ENCODE results near the gene SPATA17.
"Not testable (repeated sequence)": the region's sequence is repeated elsewhere in the genome, so short reads cannot be mapped to it uniquely, and the experiment has no call there.

Gene SPATA17

GRCh38 chr1:217674028-217674729, 43.0 kb downstream of the SPATA17 start:
- DNase-seq (ENCODE audit: low spot score): no peak

- no peak for DNase-seq (ENCODE audit: low spot score)
Observed at GRCh38 chr1:217681806-217682205, 50.7 kb downstream of the SPATA17 start.

DNA sequence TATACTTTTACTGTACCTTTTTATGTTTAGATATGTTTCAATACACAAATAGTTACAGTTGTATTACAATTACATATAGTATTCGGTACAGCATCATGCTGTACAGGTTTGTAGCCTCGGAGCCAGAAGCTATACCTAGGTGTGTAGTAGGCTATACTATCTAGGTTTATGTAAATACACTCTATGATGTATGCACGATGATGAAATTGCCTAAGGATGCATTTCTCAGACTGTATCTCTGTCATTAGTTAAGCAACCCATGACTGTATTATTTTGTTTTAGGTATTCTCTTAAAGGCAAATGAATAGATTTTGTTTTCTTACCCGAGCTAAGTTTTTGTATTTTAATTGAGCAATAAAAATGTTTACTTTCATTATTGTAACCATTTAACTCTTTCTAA, 56.4 kb downstream of the SPATA17 start:
- DNase-seq (ENCODE audit: low spot score): no peak

GRCh38 chr1:217696140-217696539, 65.0 kb downstream of the SPATA17 start:
- DNase-seq (ENCODE audit: low spot score): not testable (repeated sequence)

DNA sequence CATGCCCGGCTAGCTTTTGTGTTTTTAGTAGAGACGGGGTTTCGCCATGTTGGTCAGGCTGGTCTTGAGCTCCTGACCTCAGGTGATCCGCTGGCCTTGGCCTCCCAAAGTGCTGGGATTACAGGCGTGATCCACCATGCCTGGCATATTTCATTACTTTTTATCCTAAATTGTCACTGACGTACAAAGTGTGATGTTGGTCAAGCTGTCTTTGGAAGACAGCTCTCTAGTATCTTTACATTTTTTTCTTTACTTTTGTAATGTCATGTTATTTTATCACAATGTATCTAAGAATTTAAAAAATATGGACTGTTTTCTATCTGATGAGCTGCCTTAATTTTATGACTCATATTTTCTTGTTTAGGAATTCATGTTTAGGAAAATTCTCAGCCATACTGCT, 72.2 kb downstream of the SPATA17 start:
- DNase-seq (ENCODE audit: low spot score): no peak

- DNase-seq (ENCODE audit: low spot score): no peak
Observed at GRCh38 chr1:217712925-217713597, 81.9 kb downstream of the SPATA17 start.

GRCh38 chr1:217715681-217716080, 84.5 kb downstream of the SPATA17 start:
- DNase-seq (ENCODE audit: low spot score): no peak

- DNase-seq (ENCODE audit: low spot score): no peak
Observed at GRCh38 chr1:217717959-217718358, 86.8 kb downstream of the SPATA17 start.

DNA sequence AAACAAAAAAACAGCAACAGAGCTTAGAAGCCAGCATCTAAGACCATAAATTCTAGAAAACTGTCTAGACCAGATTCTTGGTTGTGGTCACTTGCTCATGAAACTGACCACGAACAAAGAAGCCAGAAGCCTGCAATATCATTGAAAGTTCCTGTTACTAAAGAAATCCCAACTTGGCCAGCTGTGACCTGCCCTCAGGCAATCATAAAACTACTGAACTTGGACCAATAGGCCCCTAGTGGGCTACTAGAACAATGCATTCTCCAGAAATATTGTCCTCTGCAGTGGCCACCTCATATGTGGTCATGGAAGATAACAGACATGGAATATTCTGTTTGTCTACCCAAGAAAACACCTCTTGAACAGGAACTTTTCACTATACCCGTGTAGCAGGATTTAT, 87.7 kb downstream of the SPATA17 start:
- no peak for DNase-seq (ENCODE audit: low spot score)

DNA sequence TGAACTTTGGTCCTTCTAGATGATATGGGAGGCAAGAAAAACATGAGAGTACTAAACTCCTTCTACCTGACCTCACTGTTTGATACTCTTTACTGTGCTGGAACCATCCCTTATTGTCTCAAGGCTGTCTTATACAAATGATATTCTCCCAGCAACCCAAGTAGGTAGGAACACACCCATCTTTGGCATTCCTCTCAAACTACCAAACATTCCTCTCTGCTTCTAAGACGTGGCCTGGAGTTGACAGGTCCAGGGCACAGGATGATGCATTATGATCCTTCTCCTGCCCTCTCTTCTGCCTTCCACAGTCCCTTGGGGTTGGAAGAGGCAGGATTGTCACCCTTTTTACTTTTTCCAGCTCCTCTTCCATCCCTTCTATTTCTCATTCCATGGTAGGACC, 90.5 kb downstream of the SPATA17 start:
- DNase-seq (ENCODE audit: low spot score): no peak

DNA sequence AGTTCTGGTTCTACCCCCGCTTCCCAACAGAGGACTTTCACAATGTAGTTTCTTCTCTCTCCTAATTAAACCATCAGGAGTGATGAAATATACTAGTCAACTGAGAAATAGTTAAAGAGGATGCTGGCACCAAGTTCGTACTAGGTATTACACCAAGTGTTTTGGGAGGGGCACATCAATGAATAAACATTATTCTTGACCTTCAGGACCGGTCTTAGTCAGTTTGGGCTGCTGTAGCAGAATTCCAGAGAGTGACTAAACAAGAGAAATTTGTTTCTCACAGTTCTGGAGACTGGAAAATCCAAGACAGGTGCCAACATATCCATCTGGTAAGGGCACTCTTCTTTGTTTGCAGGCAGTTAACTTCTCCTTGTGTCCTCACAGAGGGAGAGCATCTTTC, 103.8 kb downstream of the SPATA17 start:
- no peak for DNase-seq (ENCODE audit: low spot score)

DNA sequence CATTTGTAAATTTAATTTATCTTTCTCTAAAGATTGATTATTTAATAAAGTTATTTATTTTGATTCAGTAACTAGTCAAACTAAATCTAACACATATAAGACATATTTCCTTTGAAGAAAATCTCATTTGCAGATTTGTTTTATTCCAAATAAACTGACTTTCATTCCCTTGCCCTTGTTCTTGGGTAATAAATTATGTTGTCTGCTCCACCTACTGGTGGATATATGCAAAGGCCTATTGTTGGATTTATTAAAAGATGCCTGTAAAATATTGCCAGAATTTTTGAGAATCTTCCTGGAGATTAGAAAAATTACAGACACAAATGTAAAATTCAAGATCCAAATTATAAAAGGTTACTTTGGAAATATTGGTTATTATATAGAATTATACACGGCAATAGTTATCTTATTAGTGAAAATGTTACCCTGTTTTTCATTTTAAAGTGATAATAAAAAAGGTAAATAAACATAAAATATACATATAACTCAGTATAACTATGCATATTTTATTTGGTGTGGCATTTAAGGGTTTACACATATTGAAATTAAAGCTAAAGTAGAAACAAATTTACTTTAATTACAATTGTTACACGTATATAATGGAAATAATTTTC, 116.1 kb downstream of the SPATA17 start:
- peak; percentile 36 for DNase-seq (ENCODE audit: low spot score)

DNA sequence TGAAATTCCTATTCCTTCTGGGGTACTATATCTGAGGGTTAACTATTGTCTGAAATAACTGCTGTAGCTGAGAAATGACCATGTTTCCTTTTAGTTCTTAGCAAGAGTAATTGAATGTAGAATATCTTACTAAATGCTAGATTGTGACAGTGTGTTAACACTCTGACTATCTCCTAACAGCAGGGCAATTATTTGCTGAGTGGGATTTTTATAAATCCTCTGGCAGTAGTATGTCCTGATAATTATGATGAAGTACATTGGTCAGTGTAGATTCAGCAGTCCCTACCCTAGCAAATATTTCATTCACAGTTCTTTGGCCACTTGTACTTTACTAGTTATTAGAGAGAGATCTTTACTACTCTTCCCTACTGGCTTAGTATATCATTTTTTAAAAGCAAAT, 138.6 kb downstream of the SPATA17 start:
- DNase-seq (ENCODE audit: low spot score): no peak

DNA sequence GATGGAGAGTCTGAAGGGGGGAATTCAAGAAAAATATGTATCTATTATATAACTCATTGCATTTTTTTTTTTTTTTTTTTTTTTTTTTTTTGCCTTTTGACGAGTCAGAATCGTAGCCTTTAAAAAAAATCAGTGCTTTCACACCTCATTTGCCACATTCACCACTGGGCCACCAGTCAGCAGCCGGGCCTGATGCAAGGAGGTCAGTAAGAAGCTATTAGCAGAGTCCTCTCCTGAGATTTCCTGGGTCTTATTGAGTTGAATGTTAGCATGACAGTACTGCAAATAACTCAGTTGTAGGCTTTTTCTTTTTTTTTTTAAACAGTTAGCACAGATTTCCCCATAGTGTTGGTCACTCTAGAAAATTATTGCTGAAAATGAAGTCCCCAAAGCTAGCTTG, 139.8 kb downstream of the SPATA17 start:
- no peak for DNase-seq (ENCODE audit: low spot score)

DNA sequence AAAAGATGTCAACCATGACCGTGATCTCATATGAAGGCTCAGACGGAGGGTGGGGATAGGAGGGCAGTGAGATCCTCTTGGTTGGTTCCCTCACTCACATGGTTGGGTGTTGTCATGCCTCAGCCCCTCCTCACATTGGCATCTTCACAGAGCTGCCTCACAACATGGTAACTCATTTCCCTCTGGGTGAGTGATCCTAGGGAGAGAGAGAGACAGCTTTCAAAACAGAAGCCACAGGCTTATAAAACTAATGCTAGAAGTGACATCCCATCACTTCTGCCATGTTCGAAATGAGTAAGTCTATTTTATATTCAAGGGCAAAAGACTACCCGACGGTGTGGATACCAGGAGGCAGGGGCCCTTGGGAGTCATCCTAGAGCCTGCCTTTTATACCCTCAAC, 145.5 kb downstream of the SPATA17 start:
- no peak for DNase-seq (ENCODE audit: low spot score)

- no peak for DNase-seq (ENCODE audit: low spot score)
Observed at GRCh38 chr1:217781056-217781455, 149.9 kb downstream of the SPATA17 start.

DNA sequence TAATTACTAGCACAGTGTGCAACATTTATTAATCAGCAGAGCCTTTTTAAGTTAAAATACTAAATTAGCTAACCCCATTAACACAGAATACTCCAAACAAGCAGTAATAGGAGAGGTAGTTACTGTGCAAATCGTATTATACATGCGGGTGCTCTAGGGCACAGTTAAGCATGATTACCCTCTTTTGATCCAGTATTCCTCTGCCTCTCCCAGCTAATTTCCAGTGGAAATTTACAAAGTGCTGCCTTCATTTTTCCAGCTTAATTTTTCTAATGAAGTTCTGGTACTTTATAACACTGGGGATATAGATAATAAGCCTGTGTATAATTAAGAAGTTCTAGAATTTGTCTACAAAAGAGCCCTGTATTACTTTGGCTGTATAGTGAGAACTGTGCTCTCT, 159.9 kb downstream of the SPATA17 start:
- no peak for DNase-seq (ENCODE audit: low spot score)

DNA sequence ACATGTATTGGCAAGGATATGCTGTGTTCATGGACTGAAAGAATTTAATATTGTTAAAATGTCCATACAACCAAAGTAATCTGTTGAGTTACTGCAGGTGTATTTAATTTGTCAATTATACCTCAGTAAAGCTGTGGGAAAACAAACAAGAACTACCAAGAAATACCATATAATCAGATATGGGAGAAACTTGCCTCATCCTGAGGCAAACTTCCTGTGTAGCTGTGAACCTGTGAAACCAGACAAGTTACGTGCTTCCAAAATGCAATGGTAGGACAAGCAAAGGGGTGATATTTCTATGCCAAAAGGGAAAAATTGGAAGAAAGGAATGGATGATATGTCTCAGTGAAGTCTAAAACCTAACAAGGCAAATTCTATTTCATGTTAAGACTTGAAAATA, 174.6 kb downstream of the SPATA17 start:
- DNase-seq (ENCODE audit: low spot score): no peak

GRCh38 chr1:217812175-217812574, 181.0 kb downstream of the SPATA17 start:
- no peak for DNase-seq (ENCODE audit: low spot score)

GRCh38 chr1:217813031-217813430, 181.9 kb downstream of the SPATA17 start:
- DNase-seq (ENCODE audit: low spot score): no peak

GRCh38 chr1:217837691-217838090, 206.5 kb downstream of the SPATA17 start:
- DNase-seq (ENCODE audit: low spot score): no peak

GRCh38 chr1:217839161-217839560, 208.0 kb downstream of the SPATA17 start:
- DNase-seq (ENCODE audit: low spot score): no peak

DNA sequence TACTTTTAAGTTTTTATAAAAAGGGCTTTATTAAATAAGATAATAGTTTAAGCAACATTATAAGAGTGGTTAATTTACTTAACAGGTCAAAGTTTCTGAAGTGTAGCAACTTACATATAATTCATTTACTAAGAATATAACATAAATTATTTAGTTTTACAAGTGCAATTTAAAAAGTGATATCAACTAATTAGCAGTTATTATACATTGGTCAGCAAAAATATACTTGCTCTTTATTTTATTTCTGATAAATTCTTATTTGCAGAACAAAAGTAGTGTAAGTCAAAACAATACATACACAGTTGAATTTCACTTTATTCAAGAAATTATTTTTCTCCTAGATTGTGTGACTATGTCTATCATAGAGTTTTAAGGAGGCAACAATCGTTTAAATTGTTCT, 215.6 kb downstream of the SPATA17 start:
- no peak for DNase-seq (ENCODE audit: low spot score)
